GM12878 (cell line): ENCODE measurements around the gene TMX4. TPM values are rescaled to one million over a fixed set of nuclear protein-coding genes. Genes with fewer than 3 reads are reported as not detected.

ENCODE experiments used
- ATAC-seq: fragments of 200-7000 bp; cut with Tn5 transposase; 3 replicates; pipeline ENCODE4 v1.9.1; 2020; ENCODE audit warnings: mild to moderate bottlenecking, moderate library complexity
- BruUV-seq: library from RNA; stranded (reverse); fragments of 400-500 nt; replicated peaks from 2 replicates; lab custom pipeline; 2021; lab: Mats Ljungman, UMichigan
- CTCF ChIA-PET: fragments of 300-600 bp; sonication (Branson Sonifier 250); formaldehyde crosslinking; extraction: SDS; loops from one replicate; lab custom pipeline; 2021; ENCODE audit warnings: inconsistent platforms; lab: Yijun Ruan, JAX
- POLR2A ChIA-PET: fragments of 350-600 bp; formaldehyde crosslinking; extraction: SDS; loops from one replicate; lab custom pipeline; 2021; ENCODE audit warnings: inconsistent platforms; lab: Charles Lee
- RAD21 ChIA-PET: fragments of 300-600 bp; sonication (Branson Sonifier 250); formaldehyde crosslinking; loops from one replicate; lab custom pipeline; 2023; ENCODE audit warnings: antibody characterized with exemption; ENCODE audit not compliant: unreplicated experiment; lab: Charles Lee
- SMC1A ChIA-PET: fragments of 300-600 bp; sonication (Branson Sonifier 250); formaldehyde crosslinking; loops from one replicate; lab custom pipeline; 2023; ENCODE audit not compliant: unreplicated experiment, uncharacterized antibody; lab: Charles Lee
- DNase-seq: peaks from one replicate; pipeline ENCODE4 v3.0.0-alpha.2; 2011; ENCODE audit warnings: low read depth, low spot score
- FAIRE-seq: peaks from 3 replicates; lab custom pipeline; 2011; peaks lifted over from hg19 to GRCh38; lab: Jason Lieb, UNC
- H2AFZ ChIP-seq: 2 replicates; pipeline ENCODE4 v1.6.0; 2011; ENCODE audit warnings: low read depth, low read length, control low read depth; ENCODE audit not compliant: control insufficient read depth
- H3K27ac ChIP-seq: 2 replicates; pipeline ENCODE4 v1.5.1; 2011; ENCODE audit warnings: control low read depth; ENCODE audit not compliant: control insufficient read depth, insufficient read depth
- H3K27me3 ChIP-seq, 2 experiments: replicated peaks in 1 of 2; 2 replicates each; pipeline versions ENCODE4 v1.6.0 to v1.6.1; 2011; ENCODE audit warnings: low read length in 1 of 2; ENCODE audit not compliant: control insufficient read depth in 2 of 2, insufficient read depth in 2 of 2
- H3K36me3 ChIP-seq, 2 experiments: 2 replicates each; pipeline ENCODE4 v1.5.1; 2011; ENCODE audit warnings: low read length in 1 of 2; ENCODE audit not compliant: control insufficient read depth in 2 of 2, insufficient read depth in 2 of 2
- H3K4me1 ChIP-seq: 2 replicates; pipeline ENCODE4 v1.6.1; 2011; ENCODE audit warnings: mild to moderate bottlenecking, low read length, moderate library complexity, mixed read lengths; ENCODE audit not compliant: control insufficient read depth, insufficient read depth
- H3K4me2 ChIP-seq: 2 replicates; pipeline ENCODE4 v1.6.0; 2011; ENCODE audit warnings: control low read depth; ENCODE audit not compliant: control insufficient read depth, insufficient read depth
- H3K4me3 ChIP-seq: fragments of 200-600 bp; sonication (generic); 2 replicates; pipeline ENCODE4 v1.5.1; 2016
- H3K79me2 ChIP-seq: 2 replicates; pipeline ENCODE4 v1.6.0; 2011; ENCODE audit warnings: low read length; ENCODE audit not compliant: control insufficient read depth, insufficient read depth
- H3K9ac ChIP-seq: 2 replicates; pipeline ENCODE4 v1.8.0; 2011; ENCODE audit warnings: low read length, control low read depth, mixed read lengths; ENCODE audit not compliant: control insufficient read depth, insufficient read depth
- H3K9me3 ChIP-seq: replicated peaks from 3 replicates; pipeline ENCODE4 v1.5.1; 2011; ENCODE audit warnings: mild to moderate bottlenecking, low read length; ENCODE audit not compliant: control insufficient read depth, insufficient read depth
- H4K20me1 ChIP-seq: 2 replicates; pipeline ENCODE4 v1.6.0; 2011; ENCODE audit not compliant: control insufficient read depth, insufficient read depth
- CHD2 ChIP-seq: IDR thresholded peaks from 2 replicates; pipeline ENCODE4 v1.6.1; 2011; ENCODE audit warnings: low read depth, low read length, improper control_type of control experiment, borderline replicate concordance
- GABPA ChIP-seq: IDR thresholded peaks from 2 replicates; pipeline ENCODE4 v1.6.1; 2014; ENCODE audit warnings: antibody characterized with exemption, low read depth, mild to moderate bottlenecking, inconsistent platforms
- MTA2 ChIP-seq: fragments of 450-650 bp; IDR thresholded peaks from 2 replicates; pipeline ENCODE4 v1.6.1; 2016; ENCODE audit warnings: low read depth, mild to moderate bottlenecking, moderate library complexity
- MYC ChIP-seq: IDR thresholded peaks from 2 replicates; pipeline ENCODE4 v1.6.1; 2011; ENCODE audit warnings: mild to moderate bottlenecking, low read length, moderate library complexity, inconsistent platforms; ENCODE audit not compliant: insufficient read depth, insufficient replicate concordance, insufficient read length, severe bottlenecking
- NFXL1 ChIP-seq: fragments of 450-650 bp; IDR thresholded peaks from 2 replicates; pipeline ENCODE4 v1.6.1; 2017; ENCODE audit warnings: antibody characterized with exemption, mild to moderate bottlenecking, borderline replicate concordance
- RAD21 ChIP-seq: IDR thresholded peaks from 2 replicates; pipeline ENCODE4 v1.6.1; 2011; ENCODE audit warnings: mild to moderate bottlenecking, low read depth, low read length, moderate library complexity; ENCODE audit not compliant: insufficient read depth
- SPI1 ChIP-seq: IDR thresholded peaks from 2 replicates; pipeline ENCODE4 v1.6.1; 2011; ENCODE audit warnings: low read depth, mild to moderate bottlenecking, low read length, moderate library complexity, borderline replicate concordance; ENCODE audit not compliant: insufficient read depth
- SREBF2 ChIP-seq: IDR thresholded peaks from 2 replicates; pipeline ENCODE4 v1.6.1; 2012; ENCODE audit warnings: mild to moderate bottlenecking, low read length
- SUPT20H ChIP-seq: IDR thresholded peaks from 2 replicates; pipeline ENCODE4 v1.6.1; 2011; ENCODE audit warnings: low read depth, mild to moderate bottlenecking, low read length, moderate library complexity, borderline replicate concordance; ENCODE audit not compliant: control insufficient read depth
- WGBS: methylation state at CpG from one replicate; pipeline ENCODE4 v1.1.6; 2016; ENCODE audit warnings: low lambda C conversion rate; ENCODE audit not compliant: insufficient replicate concordance, insufficient coverage; ENCODE audit errors: missing lambda C conversion rate; 5-methylcytosine and 5-hydroxymethylcytosine counted together
- in situ Hi-C: fragments of 300-500 bp; cut with MboI; formaldehyde crosslinking; loops from 9 replicates; pipeline ENCODE4 v1.14.3; 2018; ENCODE audit warnings: mixed read lengths
- intact Hi-C: fragments of 100-400 bp; cut with micrococcal nuclease; formaldehyde crosslinking; loops from one replicate; pipeline ENCODE4 v1.14.2; 2022; ENCODE audit not compliant: unreplicated experiment
- polyA plus RNA-seq, 11 experiments: library from polyadenylated mRNA; depleted of rRNA in 4 of 11; unstranded in 6 of 11; stranded (reverse) in 5 of 11; fragments of >200 nt; fragmentation: Nextera tagmentation in 4 of 11; fragmentation: Illumina TruSeq in 1 of 11; extraction: Ambion mirVana in 4 of 11; extraction: Trizol in 1 of 11; gene quantifications; 1 replicate in 1 of 11; 2 replicates in 10 of 11; pipeline versions ENCODE4 v1.2.1 to v1.2.3, GENCODE V29; 2011 to 2016; ENCODE audit warnings: inconsistent platforms in 2 of 11, missing spikeins in 2 of 11, low read depth in 1 of 11
- total RNA-seq, 4 experiments: library from RNA; depleted of rRNA in 3 of 4; stranded (reverse); fragments of >200 nt in 3 of 4; fragmentation: Illumina TruSeq in 1 of 4; extraction: Trizol in 1 of 4; gene quantifications; 2 replicates each; pipeline versions ENCODE4 v1.2.1 to v1.2.3, GENCODE V29; 2013 to 2021
- TF ChIP-seq, protein P1 (sequence below): IDR thresholded peaks from 2 replicates; pipeline ENCODE4 v1.6.1; 2011; ENCODE audit warnings: mild to moderate bottlenecking, low read depth, low read length, moderate library complexity; ENCODE audit not compliant: insufficient replicate concordance
- TF ChIP-seq, protein P2 (sequence below), 3 experiments: IDR thresholded peaks in 2 of 3; conservative IDR thresholded peaks in 1 of 3; 2 replicates each; pipeline ENCODE4 v1.5.1; 2011; ENCODE audit warnings: low read depth in 3 of 3, low read length in 3 of 3, mild to moderate bottlenecking in 3 of 3, control low read depth in 2 of 3, moderate library complexity in 2 of 3, inconsistent platforms in 1 of 3, mixed read lengths in 1 of 3; ENCODE audit not compliant: control insufficient read depth in 2 of 3, insufficient read depth in 1 of 3; ENCODE audit errors: extremely low read depth in 1 of 3
- TF ChIP-seq, protein P3 (sequence below): fragments of 450-650 bp; IDR thresholded peaks from 2 replicates; pipeline ENCODE4 v1.6.1; 2017; ENCODE audit warnings: antibody characterized with exemption, mild to moderate bottlenecking, moderate library complexity
- TF ChIP-seq, protein P4 (sequence below): fragments of 450-650 bp; formaldehyde crosslinking; IDR thresholded peaks from 2 replicates; pipeline ENCODE4 v1.4.0; 2022; ENCODE audit warnings: mild to moderate bottlenecking, moderate library complexity
- TF ChIP-seq, protein P5 (sequence below): IDR thresholded peaks from 2 replicates; pipeline ENCODE4 v1.6.1; 2012; ENCODE audit warnings: low read depth, low read length, improper control_type of control experiment

TMX4 gene
- total and polyA plus RNA-seq, 10 of the 15 experiments (the other 5 are each of a cell fraction or from before 2014, with no cell fraction given) = 3.9 to 19.9 (median 11.1) TPM

DNA sequence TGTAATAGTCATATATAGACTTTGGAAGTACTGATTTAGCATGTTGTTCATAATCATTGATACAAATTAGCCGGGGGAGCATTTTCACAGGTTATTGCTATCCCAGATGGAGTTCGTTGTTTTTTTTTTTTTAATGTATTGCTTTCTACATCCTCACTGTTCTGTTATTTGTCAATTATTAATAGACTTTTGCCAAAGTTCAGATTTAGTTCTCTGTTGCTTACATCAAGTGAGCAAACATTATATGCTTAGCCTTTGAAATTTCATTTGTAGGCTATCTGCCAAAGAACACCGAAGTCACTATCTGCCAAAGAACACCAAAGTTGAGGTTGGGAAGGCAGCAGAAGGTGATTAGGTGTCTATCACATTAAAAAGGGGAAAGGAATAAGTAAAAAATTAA, 79.2 kb downstream of the TMX4 start, which contains the start of gene HAO1:
Gene HAO1, minus strand, starts transcription at position 118 of the 400 bp plus-strand sequence. Its CDS starts 36 bp downstream, at position 82.
- POLR2A ChIA-PET = no interaction called here
- TF ChIP-seq, protein P1, sequence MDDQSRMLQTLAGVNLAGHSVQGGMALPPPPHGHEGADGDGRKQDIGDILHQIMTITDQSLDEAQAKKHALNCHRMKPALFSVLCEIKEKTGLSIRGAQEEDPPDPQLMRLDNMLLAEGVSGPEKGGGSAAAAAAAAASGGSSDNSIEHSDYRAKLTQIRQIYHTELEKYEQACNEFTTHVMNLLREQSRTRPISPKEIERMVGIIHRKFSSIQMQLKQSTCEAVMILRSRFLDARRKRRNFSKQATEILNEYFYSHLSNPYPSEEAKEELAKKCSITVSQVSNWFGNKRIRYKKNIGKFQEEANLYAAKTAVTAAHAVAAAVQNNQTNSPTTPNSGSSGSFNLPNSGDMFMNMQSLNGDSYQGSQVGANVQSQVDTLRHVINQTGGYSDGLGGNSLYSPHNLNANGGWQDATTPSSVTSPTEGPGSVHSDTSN = no peak
- TF ChIP-seq SREBF2 (no peak), MTA2 (no peak), CHD2 (no peak), NFXL1 (no peak), RAD21 (no peak), MYC (no peak), GABPA (no peak), SUPT20H (no peak), SPI1 (no peak)
- TF ChIP-seq, protein P2, sequence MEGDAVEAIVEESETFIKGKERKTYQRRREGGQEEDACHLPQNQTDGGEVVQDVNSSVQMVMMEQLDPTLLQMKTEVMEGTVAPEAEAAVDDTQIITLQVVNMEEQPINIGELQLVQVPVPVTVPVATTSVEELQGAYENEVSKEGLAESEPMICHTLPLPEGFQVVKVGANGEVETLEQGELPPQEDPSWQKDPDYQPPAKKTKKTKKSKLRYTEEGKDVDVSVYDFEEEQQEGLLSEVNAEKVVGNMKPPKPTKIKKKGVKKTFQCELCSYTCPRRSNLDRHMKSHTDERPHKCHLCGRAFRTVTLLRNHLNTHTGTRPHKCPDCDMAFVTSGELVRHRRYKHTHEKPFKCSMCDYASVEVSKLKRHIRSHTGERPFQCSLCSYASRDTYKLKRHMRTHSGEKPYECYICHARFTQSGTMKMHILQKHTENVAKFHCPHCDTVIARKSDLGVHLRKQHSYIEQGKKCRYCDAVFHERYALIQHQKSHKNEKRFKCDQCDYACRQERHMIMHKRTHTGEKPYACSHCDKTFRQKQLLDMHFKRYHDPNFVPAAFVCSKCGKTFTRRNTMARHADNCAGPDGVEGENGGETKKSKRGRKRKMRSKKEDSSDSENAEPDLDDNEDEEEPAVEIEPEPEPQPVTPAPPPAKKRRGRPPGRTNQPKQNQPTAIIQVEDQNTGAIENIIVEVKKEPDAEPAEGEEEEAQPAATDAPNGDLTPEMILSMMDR (IDR thresholded peaks at IDR 0.05 in 2 of 3, conservative IDR thresholded peaks at IDR 0.05 in 1 of 3; ENCODE audit: control insufficient read depth in 2 of 3, extremely low read depth in 1 of 3, insufficient read depth in 1 of 3, low read depth in 3 of 3, low read length in 3 of 3) = no peak
- TF ChIP-seq, protein P3, sequence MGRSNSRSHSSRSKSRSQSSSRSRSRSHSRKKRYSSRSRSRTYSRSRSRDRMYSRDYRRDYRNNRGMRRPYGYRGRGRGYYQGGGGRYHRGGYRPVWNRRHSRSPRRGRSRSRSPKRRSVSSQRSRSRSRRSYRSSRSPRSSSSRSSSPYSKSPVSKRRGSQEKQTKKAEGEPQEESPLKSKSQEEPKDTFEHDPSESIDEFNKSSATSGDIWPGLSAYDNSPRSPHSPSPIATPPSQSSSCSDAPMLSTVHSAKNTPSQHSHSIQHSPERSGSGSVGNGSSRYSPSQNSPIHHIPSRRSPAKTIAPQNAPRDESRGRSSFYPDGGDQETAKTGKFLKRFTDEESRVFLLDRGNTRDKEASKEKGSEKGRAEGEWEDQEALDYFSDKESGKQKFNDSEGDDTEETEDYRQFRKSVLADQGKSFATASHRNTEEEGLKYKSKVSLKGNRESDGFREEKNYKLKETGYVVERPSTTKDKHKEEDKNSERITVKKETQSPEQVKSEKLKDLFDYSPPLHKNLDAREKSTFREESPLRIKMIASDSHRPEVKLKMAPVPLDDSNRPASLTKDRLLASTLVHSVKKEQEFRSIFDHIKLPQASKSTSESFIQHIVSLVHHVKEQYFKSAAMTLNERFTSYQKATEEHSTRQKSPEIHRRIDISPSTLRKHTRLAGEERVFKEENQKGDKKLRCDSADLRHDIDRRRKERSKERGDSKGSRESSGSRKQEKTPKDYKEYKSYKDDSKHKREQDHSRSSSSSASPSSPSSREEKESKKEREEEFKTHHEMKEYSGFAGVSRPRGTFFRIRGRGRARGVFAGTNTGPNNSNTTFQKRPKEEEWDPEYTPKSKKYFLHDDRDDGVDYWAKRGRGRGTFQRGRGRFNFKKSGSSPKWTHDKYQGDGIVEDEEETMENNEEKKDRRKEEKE = no peak
- TF ChIP-seq, protein P4, sequence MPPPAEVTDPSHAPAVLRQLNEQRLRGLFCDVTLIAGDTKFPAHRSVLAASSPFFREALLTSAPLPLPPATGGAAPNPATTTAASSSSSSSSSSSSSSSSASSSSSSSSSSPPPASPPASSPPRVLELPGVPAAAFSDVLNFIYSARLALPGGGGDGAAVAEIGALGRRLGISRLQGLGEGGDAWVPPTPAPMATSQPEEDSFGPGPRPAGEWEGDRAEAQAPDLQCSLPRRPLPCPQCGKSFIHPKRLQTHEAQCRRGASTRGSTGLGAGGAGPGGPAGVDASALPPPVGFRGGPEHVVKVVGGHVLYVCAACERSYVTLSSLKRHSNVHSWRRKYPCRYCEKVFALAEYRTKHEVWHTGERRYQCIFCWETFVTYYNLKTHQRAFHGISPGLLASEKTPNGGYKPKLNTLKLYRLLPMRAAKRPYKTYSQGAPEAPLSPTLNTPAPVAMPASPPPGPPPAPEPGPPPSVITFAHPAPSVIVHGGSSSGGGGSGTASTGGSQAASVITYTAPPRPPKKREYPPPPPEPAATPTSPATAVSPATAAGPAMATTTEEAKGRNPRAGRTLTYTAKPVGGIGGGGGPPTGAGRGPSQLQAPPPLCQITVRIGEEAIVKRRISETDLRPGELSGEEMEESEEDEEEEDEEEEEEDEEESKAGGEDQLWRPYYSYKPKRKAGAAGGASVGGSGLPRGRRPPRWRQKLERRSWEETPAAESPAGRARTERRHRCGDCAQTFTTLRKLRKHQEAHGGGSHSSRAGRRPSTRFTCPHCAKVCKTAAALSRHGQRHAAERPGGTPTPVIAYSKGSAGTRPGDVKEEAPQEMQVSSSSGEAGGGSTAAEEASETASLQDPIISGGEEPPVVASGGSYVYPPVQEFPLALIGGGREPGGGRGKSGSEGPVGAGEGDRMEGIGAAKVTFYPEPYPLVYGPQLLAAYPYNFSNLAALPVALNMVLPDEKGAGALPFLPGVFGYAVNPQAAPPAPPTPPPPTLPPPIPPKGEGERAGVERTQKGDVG = no peak
- TF ChIP-seq, protein P5, sequence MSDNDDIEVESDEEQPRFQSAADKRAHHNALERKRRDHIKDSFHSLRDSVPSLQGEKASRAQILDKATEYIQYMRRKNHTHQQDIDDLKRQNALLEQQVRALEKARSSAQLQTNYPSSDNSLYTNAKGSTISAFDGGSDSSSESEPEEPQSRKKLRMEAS = no peak

More for the DNA sequence above, 79.2 kb downstream of the TMX4 start, which contains the start of gene HAO1:
- no peak within 1 kb of the TSS for H3K9ac ChIP-seq
- H3K9me3 ChIP-seq = no peaks in the 10 kb centered on the region
- FAIRE-seq (no peak), DNase-seq (no peak), ATAC-seq (no peak)
- SMC1A ChIA-PET = interaction anchor here (1.4 kb wide), 1 partner anchor 782 kb away, joined by 4 read pairs; no protein-coding TSS in a partner anchor
- in situ Hi-C loops (no loop called here), intact Hi-C loops (no loop called here)
- H3K27me3 ChIP-seq = no peaks in the 10 kb centered on the region
- H2AFZ ChIP-seq = no peak within 1 kb of the TSS
- no peak within 1 kb of the TSS for H3K4me3 ChIP-seq
- no peaks in the 10 kb centered on the region for H4K20me1 ChIP-seq
- H3K4me2 ChIP-seq = no peak within 1 kb of the TSS
- 49% methylated on average over 3 of the region's 3 CpGs for whole genome bisulfite sequencing
- CTCF ChIA-PET = interaction anchor here (1.0 kb wide), 2 partner anchors 18 to 103 kb away, joined by 3 read pairs; no protein-coding TSS in a partner anchor
- H3K4me1 ChIP-seq = no peaks in the 10 kb centered on the region
- H3K79me2 ChIP-seq = no peaks in the 10 kb centered on the region
- no TSS peak for BruUV-seq
- H3K36me3 ChIP-seq = no peaks in the 10 kb centered on the region
- no peak within 1 kb of the TSS for H3K27ac ChIP-seq
- RAD21 ChIA-PET = no interaction called here
